NCI-H2196 (cell line): ENCODE data around the gene VPS37B.
A peak's percentile ranks its signal among the peaks of the same experiment; 100 is the strongest.

Experiments
- DNase-seq: peaks from one replicate; lab custom pipeline; 2025; ENCODE audit not compliant: unreplicated experiment; lab: John Stamatoyannopoulos, UW

Gene VPS37B

DNA sequence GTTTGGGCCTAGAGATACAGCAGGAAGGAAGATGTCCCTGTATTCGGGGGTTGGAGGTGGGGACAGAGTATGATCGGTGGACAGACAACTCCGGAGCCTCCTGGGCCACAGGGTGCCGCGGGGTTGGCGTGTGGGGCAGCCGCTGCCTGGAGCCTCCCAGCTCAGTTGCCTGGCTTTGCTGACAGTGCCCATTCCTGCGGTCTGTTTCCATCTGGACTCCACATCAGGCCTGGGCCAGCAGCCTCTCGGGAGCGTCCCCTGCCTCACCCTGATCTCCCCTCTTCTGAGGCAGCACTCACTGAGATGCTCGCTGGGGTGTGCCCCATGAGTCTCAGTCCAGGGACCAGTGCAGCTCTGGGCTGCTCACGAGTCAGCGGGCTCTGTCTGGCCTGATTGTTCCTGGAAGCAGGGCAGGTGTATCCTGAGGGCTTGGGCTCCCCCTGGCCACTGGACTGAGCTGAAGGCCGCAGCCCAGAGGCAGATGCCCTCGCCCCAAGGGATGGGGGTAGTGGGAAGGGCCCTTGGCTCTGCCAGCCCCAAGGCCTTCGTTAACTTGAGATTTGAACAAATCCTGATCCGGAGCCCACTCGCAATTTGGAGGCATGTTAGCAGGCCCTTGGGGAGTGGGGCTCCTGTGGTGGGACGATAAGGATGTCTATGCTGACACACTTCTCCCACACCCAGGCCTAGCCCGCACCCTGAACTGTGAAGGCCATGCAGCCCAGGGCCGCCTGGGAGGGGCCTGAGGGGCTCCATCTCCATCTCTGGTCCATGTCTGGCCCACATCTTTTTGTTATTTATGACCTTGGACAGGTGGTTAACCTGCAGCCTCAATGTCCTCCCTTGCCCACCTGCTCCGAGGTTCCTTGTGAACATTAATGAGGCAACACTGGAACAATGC, 53.2 kb downstream of the VPS37B start:
- no peak for DNase-seq

DNA sequence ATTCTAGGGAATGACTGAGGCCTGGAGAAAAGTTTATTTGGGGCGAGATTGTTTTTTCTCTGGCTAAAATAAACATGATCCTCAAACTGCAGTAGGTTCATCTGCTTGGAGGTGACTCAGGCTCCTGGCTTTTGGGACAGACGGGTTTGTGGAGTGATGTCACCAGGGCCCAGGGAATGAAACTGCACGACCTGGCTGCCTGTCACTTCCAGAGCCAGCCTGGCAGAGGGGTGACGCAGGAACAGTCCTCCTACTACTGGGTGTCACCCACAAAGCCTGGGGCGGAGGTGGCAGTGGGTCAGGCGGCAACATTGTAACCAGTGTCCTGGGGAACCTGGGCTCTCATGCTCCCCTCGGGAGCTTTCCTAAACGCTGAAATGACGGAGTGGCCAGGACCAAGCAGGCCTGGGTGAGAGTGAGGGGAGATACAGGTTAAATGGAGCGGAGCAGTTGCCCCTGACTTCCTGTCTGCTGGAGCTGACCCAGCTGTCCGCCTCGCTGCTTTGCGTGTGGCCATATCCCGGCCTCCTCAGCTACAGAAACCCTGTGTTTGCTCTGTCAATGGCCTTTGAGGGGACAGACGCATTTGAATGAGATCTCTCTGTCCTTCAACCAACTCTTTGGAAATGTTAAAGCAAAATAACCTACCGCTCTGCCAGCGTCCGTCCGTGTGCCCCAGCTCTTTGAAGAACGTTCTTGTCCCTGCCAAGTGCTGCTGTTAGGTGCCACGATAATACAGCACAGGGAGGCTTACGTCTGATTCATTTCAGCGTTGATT, 54.2 kb downstream of the VPS37B start:
- no peak for DNase-seq

DNA sequence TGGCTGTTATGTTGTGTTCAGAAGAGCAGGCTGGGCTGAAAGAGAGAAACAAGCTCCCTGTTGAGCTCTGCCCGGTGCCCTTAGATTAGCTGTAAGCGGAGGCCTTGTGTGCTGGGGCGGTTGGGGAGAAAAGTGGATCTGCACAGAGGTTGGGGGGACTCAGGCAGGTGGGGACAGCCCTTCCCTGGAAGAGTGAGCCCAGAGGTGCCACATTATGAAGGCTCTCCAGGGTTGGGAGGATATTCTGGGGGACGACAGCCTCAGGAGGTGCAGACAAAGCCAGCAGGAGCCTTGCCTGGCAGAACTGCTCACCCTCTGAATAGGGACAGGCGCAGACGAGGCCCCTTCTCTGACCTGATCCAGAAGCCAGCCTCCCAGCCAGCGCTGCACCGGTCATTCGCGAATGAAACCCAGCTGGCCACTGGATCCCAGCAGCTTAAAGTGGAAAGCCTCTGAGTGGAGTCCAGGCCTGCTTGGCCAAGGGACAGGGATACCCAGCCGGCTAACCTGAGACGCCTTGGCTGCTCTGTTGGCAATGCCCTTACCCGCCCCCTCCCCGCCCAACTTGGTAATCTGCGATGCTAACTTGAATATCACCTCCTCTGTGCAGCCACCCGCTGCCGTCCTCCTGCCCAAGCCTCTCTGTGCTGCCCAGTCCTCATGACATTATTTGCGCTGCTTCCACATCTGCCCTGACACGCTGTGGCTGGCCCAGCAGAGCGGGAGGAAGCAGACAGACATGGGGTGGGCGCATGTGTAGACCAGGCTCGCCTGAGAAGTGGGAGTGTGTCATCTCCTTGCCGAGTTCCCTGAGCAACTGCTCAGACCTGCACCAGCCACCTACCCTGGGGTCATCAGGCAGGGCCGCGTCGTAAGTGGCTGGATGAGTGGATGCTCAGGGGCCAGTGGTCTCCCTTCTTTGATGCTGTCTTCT, 55.1 kb downstream of the VPS37B start:
- DNase-seq: no peak

DNA sequence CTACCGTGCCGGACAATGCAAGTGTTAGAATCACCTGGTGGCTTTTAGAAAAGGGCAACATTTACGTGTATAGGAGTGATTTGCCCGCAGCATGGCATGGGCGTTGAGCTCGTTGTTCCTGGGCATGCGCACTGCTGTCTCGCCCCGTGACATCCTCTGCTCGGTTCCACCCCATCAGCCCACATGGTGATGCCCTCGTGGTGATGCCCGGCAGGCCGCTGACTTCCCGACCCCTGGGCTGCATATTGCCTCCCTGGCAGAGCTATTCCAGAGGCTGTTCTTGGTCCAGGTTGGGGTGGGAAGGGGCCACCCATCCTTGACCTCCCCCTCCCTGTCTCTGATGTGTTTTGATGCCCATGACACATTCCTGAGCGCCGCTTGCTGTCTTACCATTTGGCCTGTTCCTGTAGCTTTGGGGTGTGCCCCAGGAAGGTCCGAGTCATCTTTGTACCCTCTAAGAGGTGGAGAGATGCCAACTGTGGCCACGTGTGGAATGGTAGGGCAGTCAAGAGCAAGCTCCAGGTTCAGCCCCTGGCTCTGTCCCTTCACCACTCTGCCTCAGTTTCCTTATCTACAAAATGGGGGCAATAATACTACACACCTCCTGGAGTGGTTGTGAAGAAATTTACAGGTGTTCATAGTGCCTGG, 55.9 kb downstream of the VPS37B start:
- no peak for DNase-seq

DNA sequence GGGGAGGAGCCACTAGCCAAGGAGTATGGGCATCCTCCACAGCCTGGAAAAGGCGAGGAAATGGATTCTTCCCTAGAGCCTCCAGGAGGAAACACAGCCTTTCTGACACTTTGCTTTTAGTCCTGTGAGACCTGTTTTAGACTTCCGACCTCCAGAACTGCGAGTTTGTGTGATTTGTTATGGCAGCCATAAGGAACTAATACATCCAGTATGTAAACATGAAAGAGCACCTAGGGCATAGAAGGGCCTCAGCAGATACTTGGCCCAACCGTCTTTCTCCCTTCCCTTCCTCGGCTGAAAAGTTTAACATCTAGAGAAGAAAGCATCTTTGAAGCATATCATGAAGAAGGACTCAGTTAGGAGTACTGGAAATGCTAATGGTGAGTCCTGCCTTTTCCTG, 57.1 kb downstream of the VPS37B start:
- DNase-seq: no peak

DNA sequence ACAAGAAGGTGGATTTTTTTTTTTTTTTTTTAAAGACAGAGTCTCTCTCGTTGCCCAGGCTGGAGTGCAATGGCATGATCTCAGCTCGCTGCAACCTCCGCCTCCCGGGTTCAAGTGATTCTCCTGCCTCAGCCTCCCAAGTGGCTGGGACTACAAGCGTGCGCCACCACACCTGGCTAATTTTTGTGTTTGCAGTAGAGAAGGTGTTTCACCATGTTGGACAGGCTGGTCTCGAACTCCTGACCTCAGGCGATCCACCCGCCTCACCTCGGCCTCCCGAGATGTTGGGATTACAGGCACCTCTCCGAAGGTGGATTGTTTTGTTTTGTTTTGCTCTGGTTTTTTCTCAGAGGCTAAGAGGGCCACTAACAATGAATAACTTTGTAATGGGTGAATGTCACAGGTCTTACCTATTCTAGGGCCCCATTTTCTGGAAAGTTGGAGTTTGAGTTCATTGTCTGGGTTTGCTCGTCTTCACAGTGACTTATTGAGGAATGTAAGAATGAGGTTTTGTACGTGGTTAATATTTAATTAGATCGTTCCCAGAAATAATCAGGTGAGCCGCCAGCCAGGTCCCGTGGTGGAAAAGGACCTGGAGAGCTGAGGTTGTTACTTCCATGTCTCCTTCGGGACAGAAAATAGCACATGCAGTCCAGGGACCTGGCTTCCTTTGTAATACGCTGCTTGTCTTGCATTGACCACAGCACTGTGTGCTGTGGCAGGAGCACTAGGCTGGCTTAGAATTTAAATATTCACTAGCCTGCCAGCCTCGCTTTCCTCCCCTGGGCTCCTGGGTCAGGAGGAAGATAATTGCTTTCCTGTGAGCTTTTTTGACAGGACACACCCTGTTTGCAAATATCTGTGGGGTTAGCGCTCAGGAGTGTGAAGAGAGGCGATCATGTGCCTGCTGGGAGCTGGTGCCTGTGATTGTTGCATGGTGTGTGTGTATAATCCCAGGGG, 58.3 kb downstream of the VPS37B start:
- DNase-seq: no peak

DNA sequence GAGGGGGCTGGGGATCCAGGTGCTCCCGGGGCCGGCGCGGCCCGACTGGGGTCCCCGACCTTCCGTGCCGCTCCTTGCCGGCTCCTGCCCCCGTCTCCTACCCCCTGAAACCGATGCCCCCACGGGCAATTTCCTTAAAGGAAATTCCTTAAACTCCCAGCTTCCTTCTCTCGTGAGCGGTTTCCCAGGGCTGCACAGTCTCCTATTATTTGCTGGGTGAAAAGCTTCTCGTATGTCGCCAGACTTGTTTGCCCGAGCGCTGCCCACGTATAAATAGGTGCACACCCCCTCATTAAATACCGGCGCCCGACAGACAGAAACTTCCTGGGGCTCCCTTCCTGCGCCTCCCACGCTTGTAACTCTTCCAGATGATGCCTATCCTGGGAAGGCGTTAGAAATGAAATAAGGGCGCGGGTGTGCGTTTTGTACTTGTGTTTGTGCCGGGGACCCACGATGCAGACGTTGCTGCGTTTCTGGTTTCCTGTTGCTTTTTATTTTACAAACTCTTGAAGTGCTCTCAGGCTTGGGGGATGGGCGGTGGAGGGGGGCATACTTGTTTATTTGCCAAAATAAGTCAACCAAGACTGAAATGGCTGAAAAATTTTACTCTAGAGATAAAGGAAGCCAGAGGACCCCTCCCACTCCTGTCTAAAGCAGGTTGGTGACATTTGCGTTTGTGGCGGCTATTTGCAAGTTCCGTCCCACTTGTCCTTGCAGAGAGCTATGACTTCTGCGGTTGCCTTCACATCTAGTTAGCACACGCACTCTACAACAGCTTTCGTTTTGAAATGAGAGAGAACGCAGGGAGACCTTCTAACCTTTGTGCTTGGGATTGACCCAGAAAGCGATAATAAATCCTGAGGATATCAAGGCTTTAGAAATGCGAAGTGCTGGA, 59.6 kb downstream of the VPS37B start:
- no peak for DNase-seq

DNA sequence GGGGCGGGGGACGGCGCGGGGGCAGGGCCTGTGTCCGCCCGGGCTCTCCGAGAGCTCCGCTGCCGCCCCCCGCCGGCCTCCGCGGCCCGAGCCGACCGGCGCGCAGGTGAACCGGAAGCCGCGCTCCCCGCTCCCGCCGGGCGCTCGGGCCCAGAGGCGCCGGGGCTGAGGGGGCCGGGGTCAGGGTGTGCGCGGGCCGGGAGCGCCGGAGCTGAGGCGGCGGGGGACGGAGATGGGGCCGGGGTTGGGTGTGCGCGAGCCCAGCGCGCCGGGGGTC, 60.2 kb downstream of the VPS37B start:
- no peak for DNase-seq

DNA sequence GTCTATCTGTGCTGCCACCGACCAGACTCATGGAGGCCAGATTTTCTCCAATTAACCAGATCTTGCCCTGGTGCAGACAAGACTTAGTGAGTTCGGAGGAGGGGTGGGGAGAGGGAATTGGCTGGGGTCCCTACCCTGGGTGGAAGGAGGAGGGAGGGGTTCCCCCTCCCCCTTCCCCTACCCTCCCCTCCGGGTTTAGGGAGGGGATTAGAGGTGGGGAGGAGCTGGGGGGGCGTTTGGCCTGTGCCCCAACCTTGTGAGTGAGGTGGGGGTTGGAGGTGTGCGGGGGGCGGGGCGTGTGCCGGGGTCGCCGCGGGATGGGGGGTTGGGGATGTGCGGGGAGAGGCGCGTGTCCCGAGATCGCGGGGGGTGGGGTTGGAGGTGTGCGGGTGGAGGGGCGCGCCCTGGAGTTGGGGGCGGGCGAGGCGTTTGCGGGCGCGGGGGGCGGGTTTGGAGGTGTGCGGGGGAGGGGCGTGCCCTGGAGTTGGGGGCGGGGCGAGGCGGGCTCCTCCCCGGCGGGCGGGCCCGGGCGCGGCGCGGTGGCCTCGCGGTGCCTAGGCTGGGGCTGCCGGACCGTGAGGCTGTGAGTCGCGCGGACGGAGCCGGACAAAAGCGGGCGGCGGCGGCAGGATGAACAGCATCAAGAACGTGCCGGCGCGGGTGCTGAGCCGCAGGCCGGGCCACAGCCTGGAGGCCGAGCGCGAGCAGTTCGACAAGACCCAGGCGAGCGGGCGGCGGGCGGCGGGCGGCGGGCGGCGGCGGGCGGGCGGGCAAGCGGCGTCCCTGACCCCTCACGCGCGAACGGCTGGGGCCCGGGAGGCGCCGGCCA, 60.8 kb downstream of the VPS37B start, which contains the start of gene HIP1R:
Gene HIP1R (plus strand): TSS at position 537 of the 829 bp plus-strand sequence. CDS start 94 bp downstream, at position 631.
- no peak for DNase-seq

DNA sequence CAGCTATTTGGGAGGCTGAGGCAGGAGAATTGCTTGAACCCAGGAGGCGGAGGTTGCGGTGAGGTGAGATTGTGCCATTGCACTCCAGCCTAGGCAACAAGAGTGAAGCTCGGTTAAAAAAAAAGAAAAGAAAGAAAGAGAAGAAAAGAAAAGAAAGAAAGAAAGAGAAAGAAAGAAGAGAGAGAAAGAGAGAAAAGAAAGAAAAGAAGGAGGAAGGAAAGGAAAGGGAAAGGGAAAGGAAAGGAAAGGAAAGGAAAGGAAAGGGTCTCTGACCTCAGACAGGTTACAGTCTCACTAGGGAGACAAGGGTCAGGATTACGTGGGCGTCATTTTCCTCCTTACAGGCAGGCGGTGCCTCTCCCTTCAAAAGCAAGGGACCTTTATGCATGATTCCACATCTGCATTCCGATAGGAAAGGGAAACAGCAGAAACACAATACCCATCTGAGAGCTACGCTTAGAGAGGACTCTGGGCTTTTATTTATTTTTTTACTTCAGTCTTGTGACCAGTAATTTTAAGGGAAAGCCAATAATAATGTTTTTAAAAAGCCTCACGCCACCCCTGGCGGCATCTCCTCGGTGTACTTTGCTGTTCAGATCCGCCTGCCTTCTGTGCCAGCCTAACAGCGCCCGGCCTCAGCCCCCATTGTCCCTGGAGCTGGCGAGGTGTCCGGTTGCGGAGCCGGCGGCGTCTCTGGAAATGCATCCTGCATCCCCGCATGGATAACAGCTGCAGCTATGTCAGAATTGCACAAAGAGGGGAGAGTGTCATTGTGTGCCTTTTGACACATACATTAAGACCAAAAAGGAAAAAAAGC, 61.6 kb downstream of the VPS37B start:
- peak; percentile 72 for DNase-seq

DNA sequence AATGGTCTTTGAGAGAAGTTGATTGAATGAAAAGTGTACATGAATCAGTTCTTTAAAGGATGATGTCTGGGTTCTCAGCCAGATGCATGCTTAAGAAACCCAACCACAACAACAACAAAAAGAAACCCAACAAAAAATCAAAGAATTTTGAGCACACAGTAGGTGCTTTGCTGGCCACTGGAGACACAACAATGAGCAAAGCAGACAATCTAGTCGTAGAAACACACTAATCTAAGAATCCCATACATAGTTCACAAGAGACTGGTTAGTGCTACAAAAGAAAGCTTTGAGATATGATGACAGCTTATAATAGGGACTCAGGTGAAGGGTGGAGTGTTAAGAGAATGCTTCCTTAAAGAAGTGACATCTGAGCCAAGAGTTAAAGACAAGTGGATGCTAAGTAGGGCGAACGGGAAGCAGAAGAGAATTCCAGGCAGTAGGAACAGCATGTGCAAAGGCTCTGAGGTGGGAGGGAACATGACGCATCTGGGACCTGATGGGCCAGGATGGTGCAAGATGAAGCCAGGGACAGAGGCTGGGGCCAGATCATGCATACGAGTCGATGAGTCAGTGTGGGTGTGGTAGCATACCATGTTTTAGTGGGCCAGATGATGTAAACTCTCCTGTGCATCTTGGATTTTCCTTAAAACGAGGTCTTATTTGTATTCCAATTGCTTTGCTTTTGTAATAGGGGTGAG, 65.3 kb downstream of the VPS37B start:
- no peak for DNase-seq

DNA sequence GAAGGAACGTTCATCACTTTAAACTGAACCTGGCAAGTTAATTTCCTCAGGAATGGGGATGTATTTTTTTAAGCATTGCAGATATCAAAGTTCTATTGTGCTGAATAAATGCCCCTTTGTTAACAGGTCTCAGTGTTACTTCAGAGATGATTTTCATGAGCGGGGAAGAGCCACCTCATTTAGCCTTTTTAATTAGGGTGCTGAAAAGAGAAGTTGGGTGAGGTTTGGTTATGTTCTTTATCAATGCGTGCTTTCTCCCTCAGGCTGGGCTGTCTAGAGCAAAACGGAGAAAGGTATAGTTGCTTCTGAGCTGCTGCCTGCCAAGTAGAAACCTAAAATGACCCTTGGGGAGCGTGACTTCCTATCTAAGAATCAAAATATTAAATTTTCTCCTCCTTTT, 68.7 kb downstream of the VPS37B start:
- no peak for DNase-seq

DNA sequence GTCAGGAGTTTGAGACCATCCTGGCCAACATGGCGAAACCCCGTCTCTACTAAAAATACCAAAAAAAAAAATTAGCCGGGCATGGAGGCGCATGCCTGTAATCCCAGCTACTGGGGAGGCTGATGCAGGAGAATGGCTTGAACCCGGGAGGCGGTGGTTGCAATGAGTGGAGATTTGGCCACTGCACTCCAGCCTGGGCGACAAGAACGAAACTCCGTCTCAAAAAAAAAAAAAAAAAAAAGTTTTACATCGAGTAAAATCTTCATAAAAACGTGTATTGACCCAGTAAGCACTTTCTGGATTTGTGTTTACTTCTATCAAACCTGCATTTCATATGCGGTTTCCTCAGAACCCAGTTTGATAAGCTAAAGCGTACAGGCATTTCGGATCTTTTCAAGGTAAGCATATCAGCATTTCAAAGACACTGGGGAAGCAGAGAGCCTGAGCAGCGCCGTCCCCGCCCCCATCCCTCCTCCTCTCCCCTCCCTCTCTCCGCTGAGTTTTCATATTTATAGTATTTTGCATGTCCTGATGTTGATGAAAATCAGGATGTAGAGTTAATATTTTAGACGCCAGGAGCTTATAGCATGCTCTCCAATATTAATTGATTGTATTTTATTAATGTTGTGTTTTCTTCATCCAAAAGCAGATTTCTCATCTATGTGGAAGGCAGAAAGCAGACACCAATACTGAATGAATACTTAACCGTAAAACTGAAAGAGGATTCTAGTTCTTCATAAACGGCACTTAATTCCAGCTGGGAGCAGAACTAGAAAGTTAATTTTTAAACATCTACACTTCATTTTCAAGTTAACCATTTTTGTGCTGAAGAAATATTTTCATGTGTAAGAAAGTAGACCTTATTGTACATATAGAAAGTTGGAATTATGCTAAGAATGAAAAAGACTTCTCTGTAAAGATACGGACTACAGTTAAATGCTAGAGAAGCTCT, 69.9 kb downstream of the VPS37B start:
- no peak for DNase-seq

DNA sequence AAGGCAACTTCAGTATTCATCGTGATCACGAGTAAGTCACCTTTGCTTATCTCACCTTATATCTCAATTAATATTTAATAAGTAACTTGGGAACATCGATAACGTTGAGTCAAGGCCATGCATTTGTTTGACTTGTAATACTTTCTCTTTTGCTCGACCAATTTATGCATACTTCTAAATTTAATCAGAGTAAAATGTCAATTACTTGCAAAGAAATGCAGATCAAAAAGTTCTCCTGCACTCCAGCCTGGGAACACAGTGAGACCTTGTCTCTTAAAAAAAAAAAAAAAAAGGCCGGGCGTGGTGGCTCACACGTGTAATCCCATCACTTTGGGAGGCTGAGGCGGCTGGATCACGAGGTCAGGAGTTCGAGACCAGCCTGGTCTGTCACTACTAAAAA, 72.5 kb downstream of the VPS37B start:
- DNase-seq: no peak

DNA sequence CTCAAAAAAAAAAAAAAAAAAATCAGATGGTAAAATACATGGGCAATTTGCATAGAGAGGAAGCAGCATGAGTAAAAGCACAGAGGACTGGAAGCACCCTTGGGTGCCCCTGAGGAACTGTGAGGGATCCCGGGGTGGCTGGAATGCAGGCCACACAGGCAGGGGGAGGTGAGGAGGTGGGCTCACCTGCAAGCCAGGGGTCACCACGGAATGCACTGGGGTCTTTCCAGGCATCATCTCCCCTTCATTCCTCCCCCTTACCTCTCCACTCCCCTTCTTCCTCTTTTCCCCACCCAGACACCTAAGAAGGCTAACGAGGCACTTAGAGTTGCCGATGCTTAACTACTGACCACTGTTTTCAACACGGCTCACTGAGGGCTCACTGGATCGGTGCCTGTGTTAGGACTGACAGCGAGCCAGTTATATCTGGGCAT, 75.1 kb downstream of the VPS37B start:
- no peak for DNase-seq
